ENCODE data around the gene SNORC. TPM values are rescaled to one million over a fixed set of nuclear protein-coding genes. Genes with fewer than 3 reads are reported as not detected.

Gene SNORC
- total RNA-seq, 4 donors from 2014 or later = 0.35 to 2.0 TPM; not detected in 2

DNA sequence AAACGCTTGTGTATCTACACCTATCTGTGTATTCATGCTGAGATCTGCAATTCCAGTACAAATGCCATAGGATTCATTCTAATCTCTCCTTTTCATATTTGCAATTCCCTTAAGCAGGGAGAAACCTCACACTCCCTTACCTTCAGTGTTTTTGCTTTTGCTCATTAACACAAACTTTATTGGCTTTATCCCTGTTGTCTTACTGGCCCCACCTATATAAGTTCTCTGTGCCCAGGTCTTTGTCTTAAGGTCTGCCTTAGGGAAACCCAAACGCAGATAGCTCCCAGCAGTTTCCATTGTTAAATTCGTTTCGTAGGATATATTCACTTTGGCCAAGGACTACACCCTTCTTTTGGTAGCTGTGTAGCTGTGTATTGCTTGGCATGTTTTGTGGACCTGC lies 4.0 kb upstream of the SNORC start:
- intact Hi-C loops (cut with DNase I; ENCODE audit: low total_unique reads) = no loop called here
- Histone ChIP-seq H3K4me1 (no peaks in the 10 kb centered on the region), H3K9me3 (no peaks in the 10 kb centered on the region), H3K4me3 (no peak overlapping the region), H3K27me3 (no peaks in the 10 kb centered on the region), H3K36me3 (no peaks in the 10 kb centered on the region), H3K27ac (no peak overlapping the region)
- TF ChIP-seq POLR2A (IDR thresholded peaks at IDR 0.05) = no peak
- TF ChIP-seq, protein P1, sequence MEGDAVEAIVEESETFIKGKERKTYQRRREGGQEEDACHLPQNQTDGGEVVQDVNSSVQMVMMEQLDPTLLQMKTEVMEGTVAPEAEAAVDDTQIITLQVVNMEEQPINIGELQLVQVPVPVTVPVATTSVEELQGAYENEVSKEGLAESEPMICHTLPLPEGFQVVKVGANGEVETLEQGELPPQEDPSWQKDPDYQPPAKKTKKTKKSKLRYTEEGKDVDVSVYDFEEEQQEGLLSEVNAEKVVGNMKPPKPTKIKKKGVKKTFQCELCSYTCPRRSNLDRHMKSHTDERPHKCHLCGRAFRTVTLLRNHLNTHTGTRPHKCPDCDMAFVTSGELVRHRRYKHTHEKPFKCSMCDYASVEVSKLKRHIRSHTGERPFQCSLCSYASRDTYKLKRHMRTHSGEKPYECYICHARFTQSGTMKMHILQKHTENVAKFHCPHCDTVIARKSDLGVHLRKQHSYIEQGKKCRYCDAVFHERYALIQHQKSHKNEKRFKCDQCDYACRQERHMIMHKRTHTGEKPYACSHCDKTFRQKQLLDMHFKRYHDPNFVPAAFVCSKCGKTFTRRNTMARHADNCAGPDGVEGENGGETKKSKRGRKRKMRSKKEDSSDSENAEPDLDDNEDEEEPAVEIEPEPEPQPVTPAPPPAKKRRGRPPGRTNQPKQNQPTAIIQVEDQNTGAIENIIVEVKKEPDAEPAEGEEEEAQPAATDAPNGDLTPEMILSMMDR (IDR thresholded peaks at IDR 0.05) = no peak
- no peak for DNase-seq

DNA sequence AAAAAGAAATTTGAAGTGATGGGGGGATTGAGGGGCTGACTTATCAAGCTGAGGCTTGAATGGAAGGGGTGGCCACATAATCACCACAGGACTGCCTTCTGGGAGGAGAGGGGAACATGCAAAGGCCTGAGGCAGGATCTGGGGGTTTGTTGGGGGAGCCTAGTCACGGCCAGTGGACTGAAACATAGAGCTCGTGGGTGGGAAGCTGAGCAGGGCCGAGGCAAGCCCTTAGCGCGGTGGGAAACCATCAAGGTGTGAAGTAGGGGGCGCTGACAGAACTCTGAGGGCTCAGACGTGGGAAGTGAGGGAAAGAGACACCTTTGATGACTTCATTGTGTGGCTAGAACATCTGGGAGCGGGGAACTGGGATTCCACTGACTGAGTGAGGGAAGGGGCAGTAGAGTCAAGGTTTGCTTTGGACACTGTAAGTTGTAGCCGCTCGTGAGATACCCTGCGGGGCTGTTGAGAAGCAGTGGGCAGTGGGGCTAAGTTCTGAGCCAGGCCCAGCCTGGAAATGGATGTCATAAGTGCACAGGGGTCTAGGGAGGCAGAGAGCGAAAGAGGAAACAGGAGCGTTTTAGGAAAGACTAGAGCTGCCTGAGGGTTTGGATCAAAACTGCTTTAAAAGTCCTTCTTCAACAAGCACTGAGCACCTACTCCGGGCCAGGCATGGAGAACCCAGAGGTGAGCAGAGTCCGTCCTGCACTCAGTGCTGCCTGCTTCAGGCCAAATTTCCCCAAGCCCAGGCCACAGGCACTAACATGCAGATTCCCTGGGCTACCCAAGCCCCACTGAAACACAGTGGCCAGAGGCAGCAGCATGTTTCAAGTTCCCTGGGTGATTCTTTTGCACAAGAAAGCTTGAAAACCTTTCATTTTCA lies 686 bp upstream of the SNORC start:
- H3K4me1 ChIP-seq = no peaks in the 10 kb centered on the region
- no peak overlapping the region for H3K4me3 ChIP-seq
- no peaks in the 10 kb centered on the region for H3K9me3 ChIP-seq
- no peak overlapping the region for H3K27ac ChIP-seq
- TF ChIP-seq, protein P1 (IDR thresholded peaks at IDR 0.05) = no peak
- no peak for TF ChIP-seq POLR2A (IDR thresholded peaks at IDR 0.05)
- intact Hi-C loops (cut with DNase I; ENCODE audit: low total_unique reads) = no loop called here
- no peaks in the 10 kb centered on the region for H3K27me3 ChIP-seq
- no peak for DNase-seq
- no peaks in the 10 kb centered on the region for H3K36me3 ChIP-seq

DNA sequence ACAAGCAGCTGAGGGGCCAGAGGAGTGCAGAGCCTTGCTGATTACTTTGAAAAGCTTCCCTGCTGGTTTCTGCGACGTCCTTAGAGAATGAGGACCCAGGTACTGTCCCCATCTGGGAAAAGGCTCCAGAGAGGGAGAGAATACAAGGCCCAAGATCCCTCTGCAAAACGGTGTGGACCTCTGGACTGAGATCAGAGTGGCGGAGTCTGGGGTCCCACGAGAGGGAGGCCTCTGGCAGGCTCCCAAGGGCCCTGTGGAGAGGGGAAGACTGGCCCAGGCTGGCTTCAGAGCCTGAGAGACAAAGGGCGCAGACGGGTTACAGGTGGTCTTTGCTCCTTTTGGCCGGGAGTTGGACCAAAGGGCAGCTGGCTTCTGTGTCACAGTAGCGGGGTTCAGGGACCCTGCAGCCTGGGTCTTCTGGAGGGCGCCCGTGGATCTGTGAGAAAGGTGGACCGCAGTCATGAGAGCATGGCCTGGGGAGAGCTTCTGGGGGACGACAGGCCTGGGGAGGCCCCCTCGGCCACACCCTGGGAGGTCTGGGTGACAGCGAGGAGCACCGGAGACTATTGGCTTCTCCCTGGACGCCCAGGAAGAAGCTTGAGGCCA lies 805 bp downstream of the SNORC start:
- Histone ChIP-seq H3K4me1 (peaks cover 0 to 4% of the 10 kb centered on the region in 2 donors), H3K9me3 (no peaks in the 10 kb centered on the region), H3K27ac (no peak overlapping the region), H3K4me3 (no peak overlapping the region), H3K27me3 (peaks cover 0 to 4% of the 10 kb centered on the region in 2 donors), H3K36me3 (no peaks in the 10 kb centered on the region)
- no peak for DNase-seq
- TF ChIP-seq POLR2A (IDR thresholded peaks at IDR 0.05) = no peak
- TF ChIP-seq, protein P1 (IDR thresholded peaks at IDR 0.05) = no peak
- intact Hi-C loops (cut with DNase I; ENCODE audit: low total_unique reads) = no loop called here

DNA sequence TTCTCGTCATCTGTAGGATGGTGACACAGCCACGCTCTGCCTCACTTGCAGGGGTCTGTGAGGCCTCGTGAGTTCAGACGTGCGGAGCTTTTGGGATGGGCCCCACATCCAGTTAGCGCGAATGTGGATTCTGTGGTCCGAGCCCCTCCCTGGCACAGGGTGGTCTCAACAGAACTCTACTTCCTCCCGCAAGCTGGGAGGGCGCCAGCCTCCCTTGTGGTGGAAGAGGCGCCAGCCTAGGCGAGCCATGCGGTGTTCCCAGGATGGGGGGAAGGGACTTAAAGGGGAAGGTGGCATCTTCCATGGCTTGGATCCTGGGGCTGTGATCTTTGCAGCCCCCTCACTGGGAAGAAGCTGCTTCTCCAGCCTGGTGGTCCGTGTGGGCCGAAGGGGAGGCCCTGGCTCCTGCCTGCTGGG lies 1.4 kb downstream of the SNORC start:
- H3K36me3 ChIP-seq = no peaks in the 10 kb centered on the region
- intact Hi-C loops (cut with DNase I; ENCODE audit: low total_unique reads) = no loop called here
- no peak for DNase-seq
- H3K9me3 ChIP-seq = no peaks in the 10 kb centered on the region
- H3K27me3 ChIP-seq = peaks cover 0 to 6% of the 10 kb centered on the region in 2 donors
- H3K27ac ChIP-seq = no peak overlapping the region
- H3K4me3 ChIP-seq = no peak overlapping the region
- no peak for TF ChIP-seq POLR2A (IDR thresholded peaks at IDR 0.05)
- TF ChIP-seq, protein P1 (IDR thresholded peaks at IDR 0.05) = no peak
- peaks cover 0 to 7% of the 10 kb centered on the region in 2 donors for H3K4me1 ChIP-seq
